Neural cell (in vitro differentiated cells): Measurements from ENCODE around the gene UBC. TPM values are rescaled to one million over a fixed set of nuclear protein-coding genes. Genes with fewer than 3 reads are reported as not detected.
A peak's percentile ranks its signal among the peaks of the same experiment; 100 is the strongest.

Source experiments
- H2AFZ ChIP-seq: fragments of 200-600, 300-800 bp; sonication (generic), shearing (Covaris generic); 2 replicates; pipeline ENCODE4 v1.6.0; 2014; ENCODE audit warnings: low read depth, mild to moderate bottlenecking, antibody characterized with exemption, low read length, moderate library complexity
- H3F3A ChIP-seq: fragments of 200-600 bp; shearing (Covaris generic); 2 replicates; pipeline ENCODE4 v1.6.1; 2016; ENCODE audit warnings: mild to moderate bottlenecking, moderate library complexity, mixed read lengths, antibody characterized with exemption, low read length; ENCODE audit not compliant: insufficient read depth, poor library complexity, severe bottlenecking
- H3K27ac ChIP-seq: fragments of 200-600, 300-800 bp; sonication (generic), shearing (Covaris generic); 2 replicates; pipeline ENCODE4 v1.5.1; 2014; ENCODE audit warnings: mild to moderate bottlenecking, low read length, moderate library complexity
- H3K27me3 ChIP-seq: fragments of 300-800, 200-600 bp; sonication (generic), shearing (Covaris generic); 2 replicates; pipeline ENCODE4 v1.6.0; 2014; ENCODE audit warnings: mild to moderate bottlenecking, low read depth, low read length, moderate library complexity; ENCODE audit not compliant: insufficient read depth
- H3K36me3 ChIP-seq: fragments of 300-800, 200-600 bp; sonication (generic), shearing (Covaris generic); 2 replicates; pipeline ENCODE4 v1.5.1; 2014; ENCODE audit warnings: mild to moderate bottlenecking, antibody characterized with exemption, low read length, moderate library complexity; ENCODE audit not compliant: insufficient read depth
- H3K4me2 ChIP-seq: fragments of 300-800, 200-600 bp; sonication (generic), shearing (Covaris generic); 2 replicates; pipeline ENCODE4 v1.6.0; 2014; ENCODE audit warnings: mild to moderate bottlenecking, low read length
- H3K4me3 ChIP-seq: fragments of 300-800, 200-600 bp; sonication (generic), shearing (Covaris generic); 2 replicates; pipeline ENCODE4 v1.5.1; 2014; ENCODE audit warnings: mild to moderate bottlenecking, low read length, moderate library complexity
- H3K79me2 ChIP-seq: fragments of 200-600 bp; shearing (Covaris generic); replicated peaks from 2 replicates; pipeline ENCODE4 v1.6.0; 2014; ENCODE audit warnings: mild to moderate bottlenecking, low read length, moderate library complexity; ENCODE audit not compliant: insufficient read depth
- H3K9ac ChIP-seq: fragments of 300-800, 200-600 bp; sonication (generic), shearing (Covaris generic); 2 replicates; pipeline ENCODE4 v1.6.1; 2016; ENCODE audit warnings: mild to moderate bottlenecking, low read length, mixed read lengths
- H3K9me2 ChIP-seq: fragments of 200-600 bp; shearing (Covaris generic); 2 replicates; pipeline ENCODE4 v1.6.1; 2016; ENCODE audit warnings: mild to moderate bottlenecking, low read length, mixed read lengths; ENCODE audit not compliant: insufficient read depth
- H3K9me3 ChIP-seq: fragments of 200-600, 300-800 bp; sonication (generic), shearing (Covaris generic); 2 replicates; pipeline ENCODE4 v1.6.1; 2016; ENCODE audit warnings: mild to moderate bottlenecking, mixed run types, low read length, moderate library complexity, mixed read lengths
- H4K20me1 ChIP-seq: fragments of 200-600 bp; shearing (Covaris generic); 2 replicates; pipeline ENCODE4 v1.6.1; 2016; ENCODE audit warnings: mild to moderate bottlenecking, mixed run types; ENCODE audit not compliant: insufficient read depth
- EP300 ChIP-seq: fragments of 450-650 bp; conservative IDR thresholded peaks from 2 replicates; pipeline ENCODE4 v1.6.1; 2014; ENCODE audit warnings: antibody characterized with exemption, mild to moderate bottlenecking, moderate library complexity; ENCODE audit not compliant: poor library complexity, severe bottlenecking
- EZH2 ChIP-seq: fragments of 200-600, 300-800 bp; shearing (Covaris generic), sonication (generic); IDR thresholded peaks from 2 replicates; pipeline ENCODE4 v1.6.1; 2014; ENCODE audit warnings: antibody characterized with exemption, low read length, borderline replicate concordance, mild to moderate bottlenecking; ENCODE audit not compliant: insufficient read depth, poor library complexity, severe bottlenecking
- MXI1 ChIP-seq: fragments of 450-650 bp; conservative IDR thresholded peaks from 2 replicates; pipeline ENCODE4 v1.6.1; 2014; ENCODE audit warnings: antibody characterized with exemption, mild to moderate bottlenecking; ENCODE audit not compliant: poor library complexity, severe bottlenecking
- POLR2AphosphoS5 ChIP-seq: IDR thresholded peaks from 2 replicates; pipeline ENCODE4 v1.6.1; 2012
- RAD21 ChIP-seq: fragments of 450-650 bp; conservative IDR thresholded peaks from 2 replicates; pipeline ENCODE4 v1.6.1; 2014; ENCODE audit warnings: antibody characterized with exemption, mild to moderate bottlenecking, moderate library complexity
- SMC3 ChIP-seq: fragments of 450-650 bp; conservative IDR thresholded peaks from 2 replicates; pipeline ENCODE4 v1.6.1; 2014; ENCODE audit warnings: antibody characterized with exemption, mild to moderate bottlenecking, moderate library complexity; ENCODE audit not compliant: poor library complexity
- TAF1 ChIP-seq: IDR thresholded peaks from 2 replicates; pipeline ENCODE4 v1.6.1; 2012; ENCODE audit warnings: low read depth
- polyA plus RNA-seq: library from polyadenylated mRNA; depleted of rRNA; stranded (reverse); fragments of >200 nt; gene quantifications from 2 replicates; pipeline ENCODE4 v1.2.3, GENCODE V29; 2014
- TF ChIP-seq, protein P1 (sequence below): IDR thresholded peaks from 2 replicates; pipeline ENCODE4 v1.6.1; 2012; ENCODE audit warnings: borderline replicate concordance
- TF ChIP-seq, protein P2 (sequence below): fragments of 450-650 bp; IDR thresholded peaks from 2 replicates; pipeline ENCODE4 v1.5.1; 2014; ENCODE audit warnings: antibody characterized with exemption, mild to moderate bottlenecking, moderate library complexity; ENCODE audit not compliant: poor library complexity, severe bottlenecking

Gene UBC
- polyA plus RNA-seq, 1 donor from 2014 or later = 1,177 TPM

GRCh38 chr12:124917135-124917840 is 2.8 kb upstream of the UBC start:
- peak overlapping the region; percentile 36 for H3K4me2 ChIP-seq
- H2AFZ ChIP-seq = peak overlapping the region; percentile 31
- peaks cover 10% of the 10 kb centered on the region for H4K20me1 ChIP-seq
- no peaks in the 10 kb centered on the region for H3K27me3 ChIP-seq
- no peaks in the 10 kb centered on the region for H3F3A ChIP-seq
- peaks cover 21% of the 10 kb centered on the region for H3K79me2 ChIP-seq
- H3K27ac ChIP-seq = peak overlapping the region; percentile 93
- TF ChIP-seq POLR2AphosphoS5 (peak; percentile 79), TAF1 (peak; percentile 76), MXI1 (peak; percentile 66), RAD21 (no peak), SMC3 (no peak), EP300 (peak; percentile 92), EZH2 (no peak)
- TF ChIP-seq, protein P1, sequence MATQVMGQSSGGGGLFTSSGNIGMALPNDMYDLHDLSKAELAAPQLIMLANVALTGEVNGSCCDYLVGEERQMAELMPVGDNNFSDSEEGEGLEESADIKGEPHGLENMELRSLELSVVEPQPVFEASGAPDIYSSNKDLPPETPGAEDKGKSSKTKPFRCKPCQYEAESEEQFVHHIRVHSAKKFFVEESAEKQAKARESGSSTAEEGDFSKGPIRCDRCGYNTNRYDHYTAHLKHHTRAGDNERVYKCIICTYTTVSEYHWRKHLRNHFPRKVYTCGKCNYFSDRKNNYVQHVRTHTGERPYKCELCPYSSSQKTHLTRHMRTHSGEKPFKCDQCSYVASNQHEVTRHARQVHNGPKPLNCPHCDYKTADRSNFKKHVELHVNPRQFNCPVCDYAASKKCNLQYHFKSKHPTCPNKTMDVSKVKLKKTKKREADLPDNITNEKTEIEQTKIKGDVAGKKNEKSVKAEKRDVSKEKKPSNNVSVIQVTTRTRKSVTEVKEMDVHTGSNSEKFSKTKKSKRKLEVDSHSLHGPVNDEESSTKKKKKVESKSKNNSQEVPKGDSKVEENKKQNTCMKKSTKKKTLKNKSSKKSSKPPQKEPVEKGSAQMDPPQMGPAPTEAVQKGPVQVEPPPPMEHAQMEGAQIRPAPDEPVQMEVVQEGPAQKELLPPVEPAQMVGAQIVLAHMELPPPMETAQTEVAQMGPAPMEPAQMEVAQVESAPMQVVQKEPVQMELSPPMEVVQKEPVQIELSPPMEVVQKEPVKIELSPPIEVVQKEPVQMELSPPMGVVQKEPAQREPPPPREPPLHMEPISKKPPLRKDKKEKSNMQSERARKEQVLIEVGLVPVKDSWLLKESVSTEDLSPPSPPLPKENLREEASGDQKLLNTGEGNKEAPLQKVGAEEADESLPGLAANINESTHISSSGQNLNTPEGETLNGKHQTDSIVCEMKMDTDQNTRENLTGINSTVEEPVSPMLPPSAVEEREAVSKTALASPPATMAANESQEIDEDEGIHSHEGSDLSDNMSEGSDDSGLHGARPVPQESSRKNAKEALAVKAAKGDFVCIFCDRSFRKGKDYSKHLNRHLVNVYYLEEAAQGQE = peak; percentile 42
- TF ChIP-seq, protein P2, sequence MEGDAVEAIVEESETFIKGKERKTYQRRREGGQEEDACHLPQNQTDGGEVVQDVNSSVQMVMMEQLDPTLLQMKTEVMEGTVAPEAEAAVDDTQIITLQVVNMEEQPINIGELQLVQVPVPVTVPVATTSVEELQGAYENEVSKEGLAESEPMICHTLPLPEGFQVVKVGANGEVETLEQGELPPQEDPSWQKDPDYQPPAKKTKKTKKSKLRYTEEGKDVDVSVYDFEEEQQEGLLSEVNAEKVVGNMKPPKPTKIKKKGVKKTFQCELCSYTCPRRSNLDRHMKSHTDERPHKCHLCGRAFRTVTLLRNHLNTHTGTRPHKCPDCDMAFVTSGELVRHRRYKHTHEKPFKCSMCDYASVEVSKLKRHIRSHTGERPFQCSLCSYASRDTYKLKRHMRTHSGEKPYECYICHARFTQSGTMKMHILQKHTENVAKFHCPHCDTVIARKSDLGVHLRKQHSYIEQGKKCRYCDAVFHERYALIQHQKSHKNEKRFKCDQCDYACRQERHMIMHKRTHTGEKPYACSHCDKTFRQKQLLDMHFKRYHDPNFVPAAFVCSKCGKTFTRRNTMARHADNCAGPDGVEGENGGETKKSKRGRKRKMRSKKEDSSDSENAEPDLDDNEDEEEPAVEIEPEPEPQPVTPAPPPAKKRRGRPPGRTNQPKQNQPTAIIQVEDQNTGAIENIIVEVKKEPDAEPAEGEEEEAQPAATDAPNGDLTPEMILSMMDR = no peak
- peak overlapping the region; percentile 55 for H3K4me3 ChIP-seq
- no peaks in the 10 kb centered on the region for H3K9me2 ChIP-seq
- H3K36me3 ChIP-seq = no peaks in the 10 kb centered on the region
- H3K9me3 ChIP-seq = no peaks in the 10 kb centered on the region
- peak overlapping the region; percentile 71 for H3K9ac ChIP-seq

DNA sequence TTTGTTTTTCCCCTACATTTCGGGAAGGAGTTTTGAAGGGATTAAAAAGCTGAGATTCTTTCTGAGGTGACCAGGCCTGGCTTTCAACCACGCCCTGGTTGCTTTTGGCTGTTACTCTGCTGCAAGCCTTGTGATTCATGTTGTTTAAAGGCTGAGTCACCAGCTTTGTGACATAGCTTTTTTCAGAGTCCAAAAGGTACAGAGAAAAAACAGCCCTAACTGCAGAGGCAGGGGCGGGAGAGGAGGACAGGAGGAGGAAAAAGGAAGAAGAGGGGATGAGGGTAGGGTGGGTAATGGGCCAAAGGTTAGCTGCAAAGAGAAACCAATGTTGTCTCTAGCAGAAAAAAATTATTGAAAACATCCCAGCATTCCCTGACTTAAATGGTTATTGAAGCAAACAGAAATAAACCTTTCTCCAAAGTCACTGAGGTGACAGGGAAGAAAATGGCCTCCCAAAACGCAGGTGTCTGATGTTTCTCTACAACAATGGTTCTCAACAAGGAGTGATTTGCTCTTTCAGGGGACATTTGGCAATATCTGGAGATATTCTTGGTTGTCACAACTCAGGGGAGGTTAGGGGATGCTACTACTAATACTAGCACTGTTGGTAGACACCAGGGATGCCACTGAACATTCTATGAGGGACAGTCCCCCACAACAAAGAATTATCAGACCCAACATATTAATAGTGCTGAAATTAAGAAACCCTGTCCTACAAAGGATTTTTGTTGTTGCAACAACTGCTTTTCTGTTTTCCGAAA is 2.1 kb upstream of the UBC start:
- no peaks in the 10 kb centered on the region for H3K9me2 ChIP-seq
- H3K4me2 ChIP-seq = peak overlapping the region; percentile 16
- H4K20me1 ChIP-seq = peaks cover 10% of the 10 kb centered on the region
- H3F3A ChIP-seq = no peaks in the 10 kb centered on the region
- no peaks in the 10 kb centered on the region for H3K27me3 ChIP-seq
- peak overlapping the region; percentile 71 for H3K9ac ChIP-seq
- peak overlapping the region; percentile 3 for H2AFZ ChIP-seq
- H3K4me3 ChIP-seq = peak overlapping the region; percentile 55
- H3K9me3 ChIP-seq = no peaks in the 10 kb centered on the region
- peak overlapping the region; percentile 93 for H3K27ac ChIP-seq
- H3K36me3 ChIP-seq = peaks cover 2% of the 10 kb centered on the region
- H3K79me2 ChIP-seq = peaks cover 22% of the 10 kb centered on the region
- TF ChIP-seq EP300 (no peak), POLR2AphosphoS5 (no peak)
- TF ChIP-seq, protein P2 = no peak
- TF ChIP-seq, protein P1 = no peak
